C4-2B (cell line): Measurements from ENCODE around the gene GRK5.
"Not testable (repeated sequence)": the region's sequence is repeated elsewhere in the genome, so short reads cannot be mapped to it uniquely, and the experiment has no call there.

Experiments used
- CTCF ChIP-seq: fragments of 450-650 bp; conservative IDR thresholded peaks from 2 replicates; pipeline ENCODE4 v1.5.1; 2017; ENCODE audit warnings: mild to moderate bottlenecking
- ZFX ChIP-seq: fragments of 450-650 bp; IDR thresholded peaks from 2 replicates; pipeline ENCODE4 v1.6.1; 2017

- TF ChIP-seq CTCF, ZFX: not testable (repeated sequence)
Measured at GRCh38 chr10:119463195-119463594, 255.8 kb downstream of the GRK5 start.
